HepG2 (cell line): Measurements from ENCODE around the gene C2CD3. TPM values are rescaled to one million over a fixed set of nuclear protein-coding genes. Genes with fewer than 3 reads are reported as not detected.

ENCODE experiments used
- BCLAF1 ChIP-seq: fragments of 450-650 bp; IDR thresholded peaks from 2 replicates; pipeline ENCODE4 v1.6.1; 2017; ENCODE audit warnings: mild to moderate bottlenecking
- CEBPG ChIP-seq: IDR thresholded peaks from 2 replicates; pipeline ENCODE4 v1.6.1; 2016
- KDM5B ChIP-seq: sonication (generic); formaldehyde crosslinking; IDR thresholded peaks from 2 replicates; pipeline ENCODE4 v1.4.0; 2020; ENCODE audit warnings: missing genetic modification reagents, mild to moderate bottlenecking, borderline replicate concordance
- KLF11 ChIP-seq: IDR thresholded peaks from 2 replicates; pipeline ENCODE4 v1.6.1; 2016; ENCODE audit warnings: missing compliant biosample characterization
- MIER2 ChIP-seq: IDR thresholded peaks from 2 replicates; pipeline ENCODE4 v1.6.1; 2016; ENCODE audit warnings: missing biosample characterization, missing genetic modification reagents
- NFKBIZ ChIP-seq: IDR thresholded peaks from 2 replicates; pipeline ENCODE4 v1.6.1; 2018; ENCODE audit warnings: missing genetic modification reagents, missing compliant biosample characterization
- NR2F2 ChIP-seq: IDR thresholded peaks from 2 replicates; pipeline ENCODE4 v1.6.1; 2012; ENCODE audit warnings: low read depth, inconsistent platforms, borderline replicate concordance
- RXRB ChIP-seq: IDR thresholded peaks from 2 replicates; pipeline ENCODE4 v1.6.1; 2016; ENCODE audit warnings: borderline replicate concordance, missing genetic modification reagents, missing compliant biosample characterization
- SIX1 ChIP-seq: sonication (generic); formaldehyde crosslinking; IDR thresholded peaks from 2 replicates; pipeline ENCODE4 v1.4.0; 2020; ENCODE audit warnings: missing genetic modification reagents, borderline replicate concordance
- SRF ChIP-seq: IDR thresholded peaks from 2 replicates; pipeline ENCODE4 v1.6.1; 2011; ENCODE audit warnings: mild to moderate bottlenecking, low read depth, low read length, moderate library complexity
- ZBTB3 ChIP-seq: sonication (generic); formaldehyde crosslinking; IDR thresholded peaks from 2 replicates; pipeline ENCODE4 v1.4.0; 2020; ENCODE audit warnings: low read depth, mild to moderate bottlenecking, moderate library complexity, missing genetic modification reagents, borderline replicate concordance
- ZNF234 ChIP-seq: sonication (generic); formaldehyde crosslinking; conservative IDR thresholded peaks from 2 replicates; pipeline ENCODE4 v1.5.1; 2020; ENCODE audit warnings: mild to moderate bottlenecking, missing genetic modification reagents
- ZNF260 ChIP-seq: sonication (generic); formaldehyde crosslinking; IDR thresholded peaks from 2 replicates; pipeline ENCODE4 v1.4.0; 2020; ENCODE audit warnings: missing genetic modification reagents, low read depth, mild to moderate bottlenecking, borderline replicate concordance
- ZNF264 ChIP-seq: sonication (generic); formaldehyde crosslinking; IDR thresholded peaks from 2 replicates; pipeline ENCODE4 v1.4.0; 2020; ENCODE audit warnings: missing genetic modification reagents
- ZNF296 ChIP-seq: sonication (generic); formaldehyde crosslinking; conservative IDR thresholded peaks from 2 replicates; pipeline ENCODE4 v1.5.0; 2020; ENCODE audit warnings: mild to moderate bottlenecking, missing genetic modification reagents
- ZNF335 ChIP-seq: sonication (generic); formaldehyde crosslinking; IDR thresholded peaks from 2 replicates; pipeline ENCODE4 v1.4.0; 2020; ENCODE audit warnings: missing genetic modification reagents
- ZNF350 ChIP-seq: sonication (generic); formaldehyde crosslinking; IDR thresholded peaks from 2 replicates; pipeline ENCODE4 v1.4.0; 2020; ENCODE audit warnings: mild to moderate bottlenecking, low read depth, missing genetic modification reagents, borderline replicate concordance
- ZNF441 ChIP-seq: sonication (generic); formaldehyde crosslinking; IDR thresholded peaks from 2 replicates; pipeline ENCODE4 v1.7.0; 2021; ENCODE audit warnings: missing genetic modification reagents, borderline replicate concordance
- ZNF543 ChIP-seq: sonication (generic); formaldehyde crosslinking; IDR thresholded peaks from 2 replicates; pipeline ENCODE4 v1.4.0; 2020; ENCODE audit warnings: mild to moderate bottlenecking, missing genetic modification reagents
- ZNF557 ChIP-seq: sonication (generic); formaldehyde crosslinking; IDR thresholded peaks from 2 replicates; pipeline ENCODE4 v1.4.0; 2020; ENCODE audit warnings: missing genetic modification reagents
- ZNF766 ChIP-seq: sonication (generic); formaldehyde crosslinking; IDR thresholded peaks from 2 replicates; pipeline ENCODE4 v1.5.0; 2020; ENCODE audit warnings: missing genetic modification reagents, borderline replicate concordance
- polyA plus RNA-seq, 8 experiments: library from polyadenylated mRNA; depleted of rRNA in 3 of 8; stranded (reverse) in 7 of 8; unstranded in 1 of 8; fragments of >200 nt; fragmentation: Illumina TruSeq in 4 of 8; extraction: Trizol in 4 of 8; gene quantifications; 2 replicates each; pipeline versions ENCODE4 v1.2.1 to v1.2.3, GENCODE V29; 2011 to 2016; ENCODE audit warnings: low read depth in 4 of 8, missing spikeins in 1 of 8, mixed read lengths in 1 of 8; ENCODE audit not compliant: insufficient read depth in 1 of 8
- total RNA-seq, 5 experiments: library from RNA; depleted of rRNA; stranded (reverse); fragments of >200 nt; fragmentation: Illumina TruSeq; extraction: Trizol; gene quantifications; 2 replicates each; pipeline ENCODE4 v1.2.3, GENCODE V29; 2016; ENCODE audit warnings: low read depth in 1 of 5
- TF ChIP-seq, protein P1 (sequence below): sonication (generic); formaldehyde crosslinking; IDR thresholded peaks from 2 replicates; pipeline ENCODE4 v1.8.1; 2023; ENCODE audit warnings: mild to moderate bottlenecking, moderate library complexity, missing genetic modification reagents
- TF ChIP-seq, protein P2 (sequence below), 2 experiments: sonication (generic) in 1 of 2; formaldehyde crosslinking in 1 of 2; IDR thresholded peaks; 2 replicates each; pipeline versions ENCODE4 v1.4.0 to v1.6.1; 2016 to 2020; ENCODE audit warnings: borderline replicate concordance in 1 of 2, low read depth in 1 of 2, mild to moderate bottlenecking in 1 of 2, missing genetic modification reagents in 1 of 2

The C2CD3 gene
- total and polyA plus RNA-seq, 2 of the 13 experiments (the other 11 are each of a cell fraction or from before 2014, with no cell fraction given) = 5.5 to 6.4 TPM

GRCh38 chr11:74018331-74019005 lies 152.3 kb downstream of the C2CD3 start (continued):
- TF ChIP-seq RXRB (CRISPR knock-in tag) (peak; percentile 96), ZNF350 (CRISPR knock-in tag) (peak; percentile 83), KDM5B (no peak), ZNF543 (CRISPR knock-in tag) (no peak), ZNF296 (CRISPR knock-in tag) (no peak), NR2F2 (no peak), ZNF557 (CRISPR knock-in tag) (no peak), ZNF441 (CRISPR knock-in tag) (peak; percentile 47; the same call in 1 of the 2 replicates), SRF (no peak), NFKBIZ (CRISPR knock-in tag) (no peak), MIER2 (CRISPR knock-in tag) (no peak), BCLAF1 (no peak), ZNF264 (CRISPR knock-in tag) (0 out of 2 replicates have a peak, but pooled peaks have one; percentile 76), ZNF766 (CRISPR knock-in tag) (0 out of 2 replicates have a peak, but pooled peaks have one; percentile 30), CEBPG (CRISPR knock-in tag) (peak; percentile 79), ZNF234 (CRISPR knock-in tag) (no peak), ZNF335 (CRISPR knock-in tag) (no peak), SIX1 (no peak), ZBTB3 (CRISPR knock-in tag) (no peak), ZNF260 (no peak), KLF11 (CRISPR knock-in tag) (no peak)
- TF ChIP-seq, protein P1, sequence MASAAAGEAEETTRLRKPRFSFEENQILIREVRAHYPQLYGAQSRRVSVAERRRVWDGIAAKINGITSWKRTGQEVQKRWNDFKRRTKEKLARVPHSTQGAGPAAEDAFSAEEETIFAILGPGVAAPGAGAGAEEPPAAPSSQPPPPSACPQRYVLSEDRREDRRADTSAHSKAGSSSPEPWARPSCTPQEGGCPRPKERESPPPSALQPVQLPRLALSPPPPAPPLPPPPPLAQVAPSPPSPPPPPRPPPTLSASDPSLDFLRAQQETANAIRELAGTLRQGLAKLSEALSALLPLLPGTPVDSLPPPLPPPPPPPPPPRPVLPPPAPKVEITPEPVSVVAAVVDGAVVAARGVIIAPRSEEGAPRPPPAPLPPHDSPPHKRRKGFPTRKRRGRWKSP = no peak
- TF ChIP-seq, protein P2, sequence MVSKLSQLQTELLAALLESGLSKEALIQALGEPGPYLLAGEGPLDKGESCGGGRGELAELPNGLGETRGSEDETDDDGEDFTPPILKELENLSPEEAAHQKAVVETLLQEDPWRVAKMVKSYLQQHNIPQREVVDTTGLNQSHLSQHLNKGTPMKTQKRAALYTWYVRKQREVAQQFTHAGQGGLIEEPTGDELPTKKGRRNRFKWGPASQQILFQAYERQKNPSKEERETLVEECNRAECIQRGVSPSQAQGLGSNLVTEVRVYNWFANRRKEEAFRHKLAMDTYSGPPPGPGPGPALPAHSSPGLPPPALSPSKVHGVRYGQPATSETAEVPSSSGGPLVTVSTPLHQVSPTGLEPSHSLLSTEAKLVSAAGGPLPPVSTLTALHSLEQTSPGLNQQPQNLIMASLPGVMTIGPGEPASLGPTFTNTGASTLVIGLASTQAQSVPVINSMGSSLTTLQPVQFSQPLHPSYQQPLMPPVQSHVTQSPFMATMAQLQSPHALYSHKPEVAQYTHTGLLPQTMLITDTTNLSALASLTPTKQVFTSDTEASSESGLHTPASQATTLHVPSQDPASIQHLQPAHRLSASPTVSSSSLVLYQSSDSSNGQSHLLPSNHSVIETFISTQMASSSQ (IDR thresholded peaks at IDR 0.05; ENCODE audit: low read depth) = peak; percentile 22; the same call in 1 of the 2 replicates
- TF ChIP-seq, protein P2 (CRISPR knock-in tag; IDR thresholded peaks at IDR 0.05; ENCODE audit: borderline replicate concordance) = no peak
